H9 (cell line): ENCODE measurements around the gene MRPL2. TPM values are rescaled to one million over a fixed set of nuclear protein-coding genes. Genes with fewer than 3 reads are reported as not detected.
A peak's percentile ranks its signal among the peaks of the same experiment; 100 is the strongest.

Experiments used
- DNase-seq: peaks from one replicate; pipeline ENCODE4 v3.0.0-alpha.2; 2017
- H2AFZ ChIP-seq: one replicate; pipeline ENCODE4 v1.6.1; 2013; ENCODE audit warnings: mild to moderate bottlenecking, low read length, control low read depth, moderate library complexity
- H2AK5ac ChIP-seq: 2 replicates; pipeline ENCODE4 v1.6.1; 2013; ENCODE audit warnings: low read length, control low read depth, mixed read lengths; ENCODE audit not compliant: insufficient read length
- H2BK120ac ChIP-seq: one replicate; pipeline ENCODE4 v1.6.1; 2013; ENCODE audit warnings: low read depth, mild to moderate bottlenecking, low read length, control low read depth, inconsistent platforms; ENCODE audit not compliant: poor library complexity, severe bottlenecking
- H2BK12ac ChIP-seq: 2 replicates; pipeline ENCODE4 v1.6.1; 2013; ENCODE audit warnings: low read length, control low read depth, mixed read lengths, low read depth; ENCODE audit not compliant: insufficient read length
- H2BK15ac ChIP-seq: 2 replicates; pipeline ENCODE4 v1.6.1; 2013; ENCODE audit warnings: low read depth, low read length, control low read depth
- H2BK20ac ChIP-seq: one replicate; pipeline ENCODE4 v1.6.1; 2013; ENCODE audit warnings: low read depth, mild to moderate bottlenecking, low read length, control low read depth, inconsistent platforms; ENCODE audit not compliant: poor library complexity, severe bottlenecking
- H2BK5ac ChIP-seq: 2 replicates; pipeline ENCODE4 v1.6.1; 2013; ENCODE audit warnings: low read length, control low read depth, mixed read lengths; ENCODE audit not compliant: insufficient read length
- H3K14ac ChIP-seq: 2 replicates; pipeline ENCODE4 v1.6.1; 2013; ENCODE audit warnings: low read length, control low read depth; ENCODE audit not compliant: insufficient read depth
- H3K18ac ChIP-seq: 2 replicates; pipeline ENCODE4 v1.6.1; 2013; ENCODE audit warnings: low read depth, mild to moderate bottlenecking, mixed read lengths, low read length, control low read depth; ENCODE audit not compliant: insufficient read length
- H3K23ac ChIP-seq: 2 replicates; pipeline ENCODE4 v1.6.1; 2013; ENCODE audit warnings: low read length, control low read depth, mixed read lengths, low read depth; ENCODE audit not compliant: insufficient read length
- H3K23me2 ChIP-seq: 2 replicates; pipeline ENCODE4 v1.6.1; 2013; ENCODE audit warnings: low read depth, mild to moderate bottlenecking, mixed read lengths, low read length, control low read depth; ENCODE audit not compliant: insufficient read length, poor library complexity, severe bottlenecking
- H3K27ac ChIP-seq: 2 replicates; pipeline ENCODE4 v1.5.1; 2013; ENCODE audit warnings: low read length, control low read depth, mixed read lengths, low read depth; ENCODE audit not compliant: insufficient read length
- H3K27me3 ChIP-seq: 2 replicates; pipeline ENCODE4 v1.6.1; 2013; ENCODE audit warnings: low read length, control low read depth, inconsistent platforms; ENCODE audit not compliant: insufficient read depth
- H3K4ac ChIP-seq: 2 replicates; pipeline ENCODE4 v1.6.1; 2013; ENCODE audit warnings: low read depth, mild to moderate bottlenecking, control low read depth, inconsistent platforms, low read length, moderate library complexity
- H3K4me1 ChIP-seq: 2 replicates; pipeline ENCODE4 v1.6.1; 2013; ENCODE audit warnings: low read length, control low read depth, inconsistent platforms; ENCODE audit not compliant: insufficient read depth
- H3K4me2 ChIP-seq: 2 replicates; pipeline ENCODE4 v1.6.1; 2013; ENCODE audit warnings: low read length, control low read depth, mixed read lengths; ENCODE audit not compliant: insufficient read length, insufficient read depth
- H3K56ac ChIP-seq: 2 replicates; pipeline ENCODE4 v1.6.1; 2013; ENCODE audit warnings: low read depth, mild to moderate bottlenecking, mixed read lengths, low read length, control low read depth; ENCODE audit not compliant: insufficient read length
- H3K79me1 ChIP-seq: 2 replicates; pipeline ENCODE4 v1.6.1; 2013; ENCODE audit warnings: low read depth, mild to moderate bottlenecking, moderate library complexity, low read length, control low read depth, inconsistent platforms; ENCODE audit not compliant: insufficient read depth, poor library complexity, severe bottlenecking
- H3K79me2 ChIP-seq: 2 replicates; pipeline ENCODE4 v1.6.1; 2013; ENCODE audit warnings: low read length, control low read depth, inconsistent platforms; ENCODE audit not compliant: insufficient read depth
- H3K9ac ChIP-seq: 2 replicates; pipeline ENCODE4 v1.6.1; 2013; ENCODE audit warnings: low read length, control low read depth, mixed read lengths; ENCODE audit not compliant: insufficient read length; ENCODE audit errors: extremely low read depth
- H3K9me3 ChIP-seq: one replicate; pipeline ENCODE4 v1.6.1; 2013; ENCODE audit warnings: low read depth, low read length, inconsistent platforms; ENCODE audit not compliant: control insufficient read depth
- H3T11ph ChIP-seq: one replicate; pipeline ENCODE4 v1.6.1; 2013; ENCODE audit warnings: mild to moderate bottlenecking, low read length, control low read depth, inconsistent platforms
- H4K20me1 ChIP-seq: one replicate; pipeline ENCODE4 v1.6.1; 2013; ENCODE audit not compliant: control insufficient read depth, insufficient read length, insufficient read depth
- H4K5ac ChIP-seq: 2 replicates; pipeline ENCODE4 v1.6.1; 2013; ENCODE audit warnings: low read depth, mild to moderate bottlenecking, mixed read lengths, low read length, control low read depth; ENCODE audit not compliant: insufficient read length
- H4K8ac ChIP-seq: replicated peaks from 2 replicates; pipeline ENCODE4 v1.6.1; 2013; ENCODE audit warnings: low read length, control low read depth, mixed read lengths, low read depth; ENCODE audit not compliant: insufficient read length
- H4K91ac ChIP-seq: 2 replicates; pipeline ENCODE4 v1.6.1; 2013; ENCODE audit warnings: low read depth, mild to moderate bottlenecking, moderate library complexity, mixed read lengths, low read length, control low read depth; ENCODE audit not compliant: insufficient read length
- H3K27ac Mint-ChIP-seq, 3 experiments: 2 replicates in 2 of 3; 3 replicates in 1 of 3; pipeline ENCODE4 v1.8.0; 2020 to 2021; ENCODE audit warnings: mixed read lengths in 3 of 3, mild to moderate bottlenecking in 1 of 3, moderate library complexity in 1 of 3
- H3K27me3 Mint-ChIP-seq: 2 replicates; pipeline ENCODE4 v1.8.0; 2021; ENCODE audit warnings: low read depth, mild to moderate bottlenecking, moderate library complexity, mixed read lengths
- H3K36me3 Mint-ChIP-seq, 3 experiments: 2 replicates in 2 of 3; 3 replicates in 1 of 3; pipeline ENCODE4 v1.8.0; 2020 to 2021; ENCODE audit warnings: low read depth in 3 of 3, mixed read lengths in 3 of 3; ENCODE audit not compliant: insufficient read depth in 1 of 3
- H3K4me1 Mint-ChIP-seq, 2 experiments: 2 replicates each; pipeline ENCODE4 v1.8.0; 2020; ENCODE audit warnings: mixed read lengths in 2 of 2
- H3K4me3 Mint-ChIP-seq, 2 experiments: 2 replicates in 1 of 2; 3 replicates in 1 of 2; pipeline ENCODE4 v1.8.0; 2020 to 2021; ENCODE audit warnings: mild to moderate bottlenecking in 2 of 2, mixed read lengths in 2 of 2, moderate library complexity in 1 of 2
- H3K9me3 Mint-ChIP-seq, 2 experiments: 2 replicates in 1 of 2; 3 replicates in 1 of 2; pipeline ENCODE4 v1.8.0; 2020; ENCODE audit warnings: mild to moderate bottlenecking in 2 of 2, mixed read lengths in 2 of 2, moderate library complexity in 1 of 2
- CTCF ChIP-seq: fragments of 200-600 bp; sonication (generic); conservative IDR thresholded peaks from 3 replicates; pipeline ENCODE4 v1.8.0; 2021; ENCODE audit warnings: antibody characterized with exemption, mild to moderate bottlenecking
- WGBS: extraction: QIAGEN DNeasy Blood & Tissue Kit; methylation state at CpG from one replicate; pipeline ENCODE4 v1.1.7; 2013; ENCODE audit warnings: missing lambda C conversion rate, low lambda C conversion rate, mixed read lengths; ENCODE audit not compliant: insufficient read length; ENCODE audit errors: extremely low coverage; 5-methylcytosine and 5-hydroxymethylcytosine counted together
- total RNA-seq: library from RNA; stranded (reverse); gene quantifications from 2 replicates; pipeline ENCODE4 v1.2.1, GENCODE V29; 2021

Gene MRPL2
- total RNA-seq, 1 experiment from 2014 or later: 74.4 TPM

GRCh38 chr6:43076464-43077332 lies 17.5 kb upstream of the MRPL2 start:
- Histone ChIP-seq H2BK15ac (no peak overlapping the region), H2BK20ac (no peak overlapping the region), H3K4me2 (peak overlapping the region; percentile 72), H3K18ac (peak overlapping the region; percentile 61), H2AK5ac (no peak overlapping the region), H3K23ac (no peak overlapping the region), H4K5ac (no peak overlapping the region), H3K56ac (no peak overlapping the region), H3K9me3 (no peaks in the 10 kb centered on the region), H3K23me2 (peaks cover 10% of the 10 kb centered on the region), H4K91ac (no peak overlapping the region), H3K4ac (no peak overlapping the region; the same call in none of the 2 replicates), H3K14ac (peak overlapping the region; percentile 94), H3K79me2 (peaks cover 18% of the 10 kb centered on the region; the same call in 1 of the 2 replicates), H2BK12ac (no peak overlapping the region), H4K8ac (no peak overlapping the region), H3K9ac (peak overlapping the region; percentile 76), H3K79me1 (peaks cover 11% of the 10 kb centered on the region), H4K20me1 (no peaks in the 10 kb centered on the region), H3K27me3 (no peaks in the 10 kb centered on the region), H3K4me1 (peaks cover 13% of the 10 kb centered on the region), H2AFZ (no peak overlapping the region), H3K27ac (no peak overlapping the region), H3T11ph (no peak overlapping the region), H2BK5ac (no peak overlapping the region), H2BK120ac (no peak overlapping the region)
- WGBS: no CpG with 5 or more reads among the region's 72 CpGs
- peak; percentile 81 for DNase-seq
- no peak for TF ChIP-seq CTCF
- H3K36me3 Mint-ChIP-seq: peaks cover 12 to 24% (median 21%) of the 10 kb centered on the region in 3 experiments
- H3K27me3 Mint-ChIP-seq: no peaks in the 10 kb centered on the region
- peak overlapping the region in 2 of 3 experiments; percentile 85 to 90; a peak in 4 of 7 replicates for H3K27ac Mint-ChIP-seq
- no peaks in the 10 kb centered on the region for H3K9me3 Mint-ChIP-seq
- peaks cover 29 to 48% of the 10 kb centered on the region in 2 experiments for H3K4me1 Mint-ChIP-seq
- H3K4me3 Mint-ChIP-seq: peak overlapping the region; percentile 85 to 90
